Thoracic aorta (tissue), 2 donors: ENCODE measurements around the gene SYTL3. TPM values are rescaled to one million over a fixed set of nuclear protein-coding genes. Genes with fewer than 3 reads are reported as not detected.

Experiments
- ATAC-seq: fragments of 150-250 bp; one replicate; pipeline ENCODE4 v1.8.0; 2017; ENCODE audit warnings: low read depth; ENCODE audit not compliant: insufficient number of reproducible peaks, low FRiP score
- DNase-seq: peaks from one replicate; pipeline ENCODE4 v3.0.0-alpha.2; 2020; ENCODE audit warnings: low spot score
- H3K27ac ChIP-seq, 2 donors: fragments of 200-600 bp; sonication (generic); 1 replicate in 1 of 2; 2 replicates in 1 of 2; pipeline ENCODE4 v1.5.1; 2016; ENCODE audit warnings: mild to moderate bottlenecking in 2 of 2, moderate library complexity in 2 of 2
- H3K27me3 ChIP-seq: fragments of 200-600 bp; sonication (generic); replicated peaks from 2 replicates; pipeline ENCODE4 v1.6.0; 2016; ENCODE audit warnings: mild to moderate bottlenecking; ENCODE audit not compliant: insufficient read depth
- H3K36me3 ChIP-seq: fragments of 200-600 bp; sonication (generic); one replicate; pipeline ENCODE4 v1.5.1; 2016
- H3K4me1 ChIP-seq, 2 donors: fragments of 200-600 bp; sonication (generic); 1 replicate in 1 of 2; 2 replicates in 1 of 2; pipeline versions ENCODE4 v1.5.1 to v1.6.0; 2016; ENCODE audit warnings: low read depth in 2 of 2, mild to moderate bottlenecking in 1 of 2; ENCODE audit not compliant: control insufficient read depth in 1 of 2
- H3K4me3 ChIP-seq: fragments of 200-600 bp; sonication (generic); 2 replicates; pipeline ENCODE4 v1.5.1; 2016; ENCODE audit warnings: mild to moderate bottlenecking
- H3K9me3 ChIP-seq: fragments of 200-600 bp; sonication (generic); 2 replicates; pipeline ENCODE4 v1.5.1; 2016
- total RNA-seq, 2 donors: library from RNA; depleted of rRNA; stranded (reverse); fragments of >200 nt; gene quantifications; one replicate each; pipeline versions ENCODE4 v1.1.0 to v1.2.3, GENCODE V29; 2016
- TF ChIP-seq, protein P1 (sequence below): fragments of 200-600 bp; sonication (generic); IDR thresholded peaks from one replicate; pipeline ENCODE4 v1.5.1; 2019; ENCODE audit warnings: antibody characterized with exemption

Gene SYTL3
- total RNA-seq, 2 donors from 2014 or later: 7.1 to 9.6 TPM

DNA sequence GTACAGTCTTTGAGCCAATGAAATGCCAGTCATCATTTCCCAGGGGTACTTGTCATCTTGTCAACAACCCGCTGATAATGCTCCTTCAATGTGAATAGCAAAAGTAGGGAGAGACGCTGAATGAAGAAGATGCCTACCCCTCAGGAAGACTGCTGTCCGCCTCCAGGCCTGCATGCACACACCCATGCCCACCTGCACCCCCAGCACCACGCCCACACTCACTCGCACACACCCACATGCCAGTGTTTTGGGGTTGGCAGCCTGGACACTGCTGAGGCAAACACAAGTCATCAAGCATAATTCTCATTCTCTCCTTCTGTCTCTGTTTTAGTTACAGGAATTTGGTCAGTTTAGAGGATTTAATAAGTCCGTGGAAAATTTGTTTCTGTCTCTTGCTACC lies 63.6 kb downstream of the SYTL3 start:
- TF ChIP-seq, protein P1, sequence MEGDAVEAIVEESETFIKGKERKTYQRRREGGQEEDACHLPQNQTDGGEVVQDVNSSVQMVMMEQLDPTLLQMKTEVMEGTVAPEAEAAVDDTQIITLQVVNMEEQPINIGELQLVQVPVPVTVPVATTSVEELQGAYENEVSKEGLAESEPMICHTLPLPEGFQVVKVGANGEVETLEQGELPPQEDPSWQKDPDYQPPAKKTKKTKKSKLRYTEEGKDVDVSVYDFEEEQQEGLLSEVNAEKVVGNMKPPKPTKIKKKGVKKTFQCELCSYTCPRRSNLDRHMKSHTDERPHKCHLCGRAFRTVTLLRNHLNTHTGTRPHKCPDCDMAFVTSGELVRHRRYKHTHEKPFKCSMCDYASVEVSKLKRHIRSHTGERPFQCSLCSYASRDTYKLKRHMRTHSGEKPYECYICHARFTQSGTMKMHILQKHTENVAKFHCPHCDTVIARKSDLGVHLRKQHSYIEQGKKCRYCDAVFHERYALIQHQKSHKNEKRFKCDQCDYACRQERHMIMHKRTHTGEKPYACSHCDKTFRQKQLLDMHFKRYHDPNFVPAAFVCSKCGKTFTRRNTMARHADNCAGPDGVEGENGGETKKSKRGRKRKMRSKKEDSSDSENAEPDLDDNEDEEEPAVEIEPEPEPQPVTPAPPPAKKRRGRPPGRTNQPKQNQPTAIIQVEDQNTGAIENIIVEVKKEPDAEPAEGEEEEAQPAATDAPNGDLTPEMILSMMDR: no peak
- H3K9me3 ChIP-seq: no peaks in the 10 kb centered on the region
- ATAC-seq (no peak), DNase-seq (no peak)
- H3K4me1 ChIP-seq: peaks cover under 1 to 6% of the 10 kb centered on the region in 2 donors
- no peak overlapping the region for H3K27ac ChIP-seq
- H3K27me3 ChIP-seq: no peaks in the 10 kb centered on the region
- H3K36me3 ChIP-seq: no peaks in the 10 kb centered on the region
- H3K4me3 ChIP-seq: no peak overlapping the region

DNA sequence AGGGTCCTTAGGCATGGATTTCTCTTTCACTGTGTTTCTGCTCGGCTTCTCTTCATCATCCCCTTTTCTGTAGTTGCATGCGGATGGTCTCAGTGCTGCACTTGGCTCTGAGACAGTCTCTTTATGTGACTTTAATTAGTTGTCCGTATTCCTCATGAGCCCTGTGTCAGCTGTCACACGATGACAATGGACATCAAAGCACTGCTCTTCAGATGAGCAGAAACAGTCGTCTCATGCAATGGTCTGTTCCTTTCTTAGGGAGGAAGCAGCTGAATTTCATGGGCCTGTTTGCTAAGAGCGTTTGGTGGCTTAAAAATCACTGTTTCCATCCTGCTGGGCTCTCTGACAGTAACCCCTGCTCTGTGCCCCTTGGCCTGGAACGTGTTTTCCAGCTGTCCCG lies 64.9 kb downstream of the SYTL3 start:
- no peak overlapping the region for H3K27ac ChIP-seq
- no peaks in the 10 kb centered on the region for H3K4me1 ChIP-seq
- no peak for ATAC-seq
- no peaks in the 10 kb centered on the region for H3K36me3 ChIP-seq
- no peaks in the 10 kb centered on the region for H3K27me3 ChIP-seq
- no peak overlapping the region for H3K4me3 ChIP-seq
- no peaks in the 10 kb centered on the region for H3K9me3 ChIP-seq
- no peak for DNase-seq
- TF ChIP-seq, protein P1: no peak

DNA sequence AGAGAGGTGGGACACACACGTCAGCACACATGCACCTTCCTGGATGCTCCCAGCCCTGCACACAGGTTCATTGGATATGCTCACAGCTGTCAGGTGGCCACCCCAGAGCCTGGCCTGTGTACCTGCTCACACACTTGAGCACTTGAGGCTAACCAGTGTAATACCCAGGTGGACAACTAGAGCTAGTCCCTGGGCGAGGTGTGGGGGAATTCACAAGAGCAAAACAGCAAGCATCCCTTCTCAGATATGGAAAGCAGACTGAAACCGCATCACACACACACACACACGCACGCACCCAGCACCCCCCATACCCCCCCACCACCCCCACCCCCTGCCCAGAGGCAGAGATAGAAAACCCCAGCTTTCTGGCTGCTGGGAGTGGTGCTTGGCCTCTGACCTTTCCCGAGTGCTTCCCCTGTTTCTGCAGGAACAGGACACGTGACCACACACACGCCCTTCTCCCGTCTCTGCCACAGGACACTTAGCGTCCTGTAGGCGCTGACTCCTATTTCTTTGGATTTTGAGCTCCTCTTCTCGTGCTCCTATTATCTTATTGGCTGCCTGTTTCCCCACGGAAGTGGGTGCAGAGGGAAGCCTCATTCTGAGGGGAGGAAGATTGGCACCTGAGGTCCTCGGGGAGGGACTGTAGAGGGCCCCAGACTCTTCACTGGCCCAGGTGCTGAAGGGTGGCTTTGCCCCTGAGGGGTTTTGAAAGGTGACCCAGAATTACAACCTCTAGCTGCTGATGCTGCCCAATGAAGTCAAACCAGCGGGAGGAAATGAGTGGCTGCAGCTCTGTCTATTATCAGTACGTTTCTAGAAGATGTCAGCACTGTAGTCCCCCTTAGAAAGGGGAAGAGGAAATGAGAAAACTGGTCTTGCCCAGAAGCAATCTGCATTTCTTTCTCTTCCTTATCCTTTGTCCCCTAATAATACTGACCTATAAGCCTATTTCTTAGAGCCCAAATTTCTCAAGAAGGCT lies 65.8 kb downstream of the SYTL3 start:
- Histone ChIP-seq H3K4me1 (no peaks in the 10 kb centered on the region), H3K27ac (no peak overlapping the region), H3K4me3 (no peak overlapping the region), H3K27me3 (no peaks in the 10 kb centered on the region), H3K9me3 (no peaks in the 10 kb centered on the region), H3K36me3 (no peaks in the 10 kb centered on the region)
- DNase-seq: no peak
- TF ChIP-seq, protein P1: no peak
- no peak for ATAC-seq

DNA sequence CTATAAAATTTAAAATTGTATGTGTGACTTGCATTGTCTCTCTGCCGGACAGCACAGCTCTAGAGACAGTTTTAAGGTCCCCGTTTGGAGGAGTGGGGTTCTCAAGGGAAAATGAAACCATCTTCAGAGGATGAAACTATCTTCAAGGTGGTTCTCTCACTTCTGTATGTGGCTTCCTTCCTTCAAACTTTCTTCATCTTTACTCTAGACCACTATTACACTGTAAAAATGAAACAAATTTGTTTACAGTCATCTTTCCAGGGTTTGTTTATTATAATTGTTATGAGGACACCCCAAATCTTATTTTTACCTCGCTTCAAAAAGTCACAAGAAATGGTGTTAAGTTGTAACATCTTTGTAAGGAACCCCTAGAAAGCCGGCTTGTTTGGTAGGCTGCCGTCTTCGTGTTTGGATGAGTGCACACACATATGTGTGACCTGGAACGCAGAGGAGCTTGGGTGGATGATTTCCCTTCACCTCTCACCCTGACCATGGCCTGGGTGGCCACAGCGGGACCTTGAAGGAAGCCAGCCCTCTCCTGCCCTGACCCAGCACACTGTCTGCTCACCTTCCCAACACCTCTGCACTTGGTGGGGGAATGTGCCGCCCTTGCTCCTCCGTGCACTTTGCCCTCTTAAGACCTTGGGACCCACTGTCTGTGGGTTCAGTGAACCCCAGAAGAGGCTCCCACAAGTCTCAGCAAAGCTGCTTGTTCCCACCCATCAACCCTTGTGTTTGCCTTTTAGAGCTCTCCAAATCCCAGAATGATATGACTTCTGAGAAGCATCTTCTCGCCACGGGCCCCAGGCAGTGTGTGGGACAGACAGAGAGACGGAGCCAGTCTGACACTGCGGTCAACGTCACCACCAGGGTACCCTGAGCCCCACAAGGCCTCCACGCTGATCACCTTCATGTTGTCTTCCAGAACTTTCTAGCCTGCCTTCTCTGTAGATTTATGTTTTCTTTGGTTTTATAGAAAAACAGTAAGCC lies 67.8 kb downstream of the SYTL3 start:
- no peak for DNase-seq
- Histone ChIP-seq H3K4me3 (no peak overlapping the region), H3K27ac (no peak overlapping the region), H3K4me1 (no peaks in the 10 kb centered on the region), H3K9me3 (no peaks in the 10 kb centered on the region), H3K36me3 (no peaks in the 10 kb centered on the region), H3K27me3 (no peaks in the 10 kb centered on the region)
- ATAC-seq: no peak
- TF ChIP-seq, protein P1: no peak
